Activated T-helper 1 cell treated with anti-CD3 and anti-CD28 coated beads, Interleukin-2, amount 50 U/mL, for 16 hours (primary cell): ENCODE data around the gene KRT14.
"Not testable (repeated sequence)": the region's sequence is repeated elsewhere in the genome, so short reads cannot be mapped to it uniquely, and the experiment has no call there.

ENCODE experiments used
- DNase-seq, 2 donors: peaks; one replicate each; pipeline ENCODE4 v3.0.0-alpha.2; 2020; ENCODE audit warnings: low read depth in 1 of 2, low spot score in 1 of 2

Gene KRT14

DNA sequence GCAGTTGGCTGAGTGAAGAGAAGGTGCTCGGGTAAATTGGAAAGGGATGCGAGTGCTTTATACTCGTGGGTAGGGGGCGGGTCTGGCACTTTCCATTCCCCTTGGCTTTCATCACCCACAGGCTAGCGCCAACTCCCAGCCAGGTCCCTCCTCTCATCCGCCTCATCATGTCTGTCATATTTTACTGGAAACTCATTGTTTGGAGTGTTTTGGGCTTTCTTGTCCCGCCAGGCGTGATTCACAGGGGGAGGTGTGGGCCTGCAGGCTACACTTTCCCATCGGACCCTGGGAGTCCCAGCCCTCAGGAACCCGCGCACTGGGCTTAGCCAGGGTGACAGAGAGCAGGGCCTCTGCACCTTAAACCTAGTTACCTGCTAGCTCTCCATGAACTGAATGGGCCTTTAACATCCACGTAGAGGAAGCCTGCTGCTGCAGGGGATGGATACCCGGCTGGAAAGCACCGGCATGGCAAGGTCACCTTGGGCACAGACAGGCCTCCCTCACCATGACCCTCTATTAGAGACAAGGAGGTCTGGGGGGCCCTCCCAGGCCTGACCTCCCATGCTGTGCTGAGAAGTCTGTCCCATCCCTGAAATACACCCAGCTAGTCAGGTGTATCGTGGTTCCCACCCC is at the start of gene KRT14:
KRT14 (minus strand) TSS at position 33 of the 633 bp plus-strand sequence. CDS start 61 bp downstream, outside the sequence.
- no peak for DNase-seq

DNA sequence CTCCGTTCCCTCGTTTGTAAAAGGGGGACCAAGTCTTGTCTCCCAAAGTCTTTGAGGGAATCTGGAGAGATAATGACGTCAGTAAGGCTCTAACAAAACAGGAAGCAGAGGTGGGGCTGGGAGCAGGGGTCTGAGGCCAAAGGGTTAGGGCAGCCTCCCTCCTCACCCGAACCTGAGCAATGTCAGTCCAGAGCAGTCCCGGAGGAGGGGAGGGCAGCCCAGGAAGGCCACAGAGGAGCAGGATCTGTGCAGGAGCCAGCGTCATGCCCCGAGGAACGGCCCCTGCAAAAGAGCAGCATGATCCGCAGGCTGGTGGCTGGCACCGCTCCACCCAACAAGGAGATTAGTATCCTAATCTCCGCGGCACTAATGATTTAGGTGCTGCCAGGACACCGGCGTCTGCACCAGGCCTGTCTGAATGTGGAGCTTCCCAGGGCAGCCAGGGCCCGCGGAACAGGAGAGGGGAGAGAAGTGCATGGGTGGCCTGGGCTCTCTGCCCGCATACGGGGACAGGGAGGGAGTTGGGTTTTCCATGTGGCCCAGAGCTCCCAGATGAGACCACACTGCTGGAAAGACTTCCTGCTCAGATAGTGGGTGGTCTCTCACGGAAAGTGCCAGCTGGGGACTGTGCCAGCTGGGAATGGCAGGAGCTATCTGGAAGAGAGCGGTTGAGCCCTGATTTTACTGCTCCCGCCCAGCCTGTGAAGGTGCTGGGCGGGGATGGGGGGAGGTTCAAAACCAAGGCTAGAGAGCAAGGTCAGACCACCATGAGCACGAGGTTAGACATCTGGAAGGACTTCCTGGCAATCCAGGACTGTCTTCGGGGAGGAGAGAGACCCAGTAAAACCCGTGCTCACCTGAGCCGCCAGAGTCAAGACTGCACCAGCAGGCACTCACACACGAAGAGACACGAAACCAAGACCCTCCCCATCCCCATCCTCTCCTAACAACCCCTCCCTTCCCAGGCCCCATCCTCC is 48.7 kb upstream of the KRT14 start:
- no peak for DNase-seq

DNA sequence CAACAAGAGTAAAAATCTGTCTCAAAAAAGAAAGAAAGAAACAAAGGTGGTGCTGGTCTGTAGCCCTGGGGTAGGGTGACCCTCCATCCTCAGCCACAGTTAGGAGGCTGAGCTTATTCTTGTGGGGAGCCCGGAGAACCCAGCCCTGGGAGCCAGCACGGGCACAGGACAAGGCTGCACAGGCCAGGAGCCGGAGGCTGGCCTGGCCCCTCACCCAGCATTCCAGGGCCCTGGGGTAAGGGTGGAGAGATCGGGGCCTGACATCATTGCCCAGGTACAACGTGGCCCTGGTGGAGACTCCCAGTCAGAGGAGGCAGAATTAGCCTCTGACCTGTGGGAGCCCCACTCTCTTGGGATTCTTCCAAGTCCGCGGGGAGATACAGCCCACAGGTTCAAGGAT is 47.9 kb upstream of the KRT14 start:
- no peak for DNase-seq

DNA sequence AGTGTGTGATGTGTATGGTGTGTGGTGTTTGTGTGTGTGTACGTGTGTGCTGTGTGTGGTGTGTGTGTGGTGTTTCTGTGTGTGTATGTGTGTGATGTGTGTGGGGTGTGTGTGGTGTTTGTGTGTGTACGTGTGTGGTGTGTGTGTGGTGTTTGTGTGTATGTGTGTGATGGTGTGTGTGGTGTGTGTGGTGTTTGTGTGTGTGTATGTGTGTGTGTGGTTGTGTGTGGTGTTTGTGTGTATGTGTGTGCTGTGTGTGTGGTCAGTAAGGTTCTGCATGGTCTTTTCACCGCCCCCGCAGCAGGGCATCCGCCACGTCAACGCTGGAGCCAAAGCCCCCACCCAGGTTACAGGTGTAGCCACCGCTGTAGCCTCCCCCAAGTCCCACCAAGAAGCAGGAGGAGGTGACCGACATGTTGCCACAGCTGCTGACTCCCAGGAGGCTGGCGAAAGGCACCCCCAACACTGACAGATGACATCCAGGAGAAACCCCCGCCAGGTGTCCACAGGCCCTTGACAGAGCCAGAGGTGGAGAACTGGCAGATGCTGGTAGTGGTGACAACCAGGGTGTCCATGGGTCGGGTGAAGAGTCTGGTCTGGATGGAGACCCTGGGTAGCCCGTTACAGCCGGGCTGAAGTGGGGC is 47.0 kb upstream of the KRT14 start:
- no peak for DNase-seq

DNA sequence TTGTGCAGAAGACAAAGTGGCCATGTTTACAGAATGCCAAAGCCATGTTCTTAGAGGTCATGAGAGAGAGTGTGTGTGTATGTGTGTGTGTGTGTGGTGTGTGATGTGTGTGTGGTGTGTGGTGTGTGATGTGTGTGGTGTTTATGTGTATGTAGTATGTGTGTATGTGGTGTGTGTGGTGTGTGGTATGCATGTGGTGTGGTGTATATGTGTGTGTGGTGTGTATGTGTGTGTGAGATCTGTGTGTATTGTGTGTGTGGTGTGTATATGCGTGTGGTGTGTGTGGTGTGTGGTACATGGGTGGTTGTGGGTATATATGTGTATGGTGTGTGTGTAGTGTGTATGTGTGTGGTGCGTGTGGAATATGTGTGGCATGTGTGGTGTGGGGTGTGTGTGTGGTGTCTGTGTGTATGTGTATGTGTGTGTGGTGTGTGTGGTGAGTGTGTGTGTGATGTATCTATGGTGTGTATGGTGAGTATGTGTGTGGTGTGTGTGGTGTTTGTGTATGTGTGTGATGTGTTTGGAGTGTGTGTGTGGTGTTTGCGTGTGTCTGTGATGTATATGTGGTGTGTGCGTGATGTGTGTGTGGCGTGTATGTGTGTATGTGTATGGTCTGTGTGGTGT is 45.9 kb upstream of the KRT14 start:
- DNase-seq = no peak

DNA sequence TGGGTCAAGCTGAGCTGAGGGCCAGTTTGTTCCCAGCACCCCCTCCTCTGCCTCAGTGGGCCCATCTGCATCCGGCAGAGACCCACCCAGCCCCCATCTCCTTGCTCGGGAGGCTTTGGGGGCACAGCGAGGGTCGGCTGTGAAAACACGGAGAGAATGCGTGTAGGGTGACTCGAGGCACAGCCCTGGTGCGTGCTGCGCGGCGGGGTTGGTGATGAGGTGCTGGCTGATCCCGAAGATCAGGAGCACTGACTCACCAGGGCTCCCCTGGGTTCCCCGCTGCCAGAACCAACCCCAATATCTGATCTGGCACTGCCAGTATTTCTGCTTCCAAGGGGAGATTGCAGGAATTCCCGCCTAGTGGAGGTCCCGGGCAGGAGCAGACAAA is 45.2 kb upstream of the KRT14 start:
- DNase-seq = no peak

GRCh38 chr17:41631025-41631897 is 44.6 kb upstream of the KRT14 start:
- no peak for DNase-seq

DNA sequence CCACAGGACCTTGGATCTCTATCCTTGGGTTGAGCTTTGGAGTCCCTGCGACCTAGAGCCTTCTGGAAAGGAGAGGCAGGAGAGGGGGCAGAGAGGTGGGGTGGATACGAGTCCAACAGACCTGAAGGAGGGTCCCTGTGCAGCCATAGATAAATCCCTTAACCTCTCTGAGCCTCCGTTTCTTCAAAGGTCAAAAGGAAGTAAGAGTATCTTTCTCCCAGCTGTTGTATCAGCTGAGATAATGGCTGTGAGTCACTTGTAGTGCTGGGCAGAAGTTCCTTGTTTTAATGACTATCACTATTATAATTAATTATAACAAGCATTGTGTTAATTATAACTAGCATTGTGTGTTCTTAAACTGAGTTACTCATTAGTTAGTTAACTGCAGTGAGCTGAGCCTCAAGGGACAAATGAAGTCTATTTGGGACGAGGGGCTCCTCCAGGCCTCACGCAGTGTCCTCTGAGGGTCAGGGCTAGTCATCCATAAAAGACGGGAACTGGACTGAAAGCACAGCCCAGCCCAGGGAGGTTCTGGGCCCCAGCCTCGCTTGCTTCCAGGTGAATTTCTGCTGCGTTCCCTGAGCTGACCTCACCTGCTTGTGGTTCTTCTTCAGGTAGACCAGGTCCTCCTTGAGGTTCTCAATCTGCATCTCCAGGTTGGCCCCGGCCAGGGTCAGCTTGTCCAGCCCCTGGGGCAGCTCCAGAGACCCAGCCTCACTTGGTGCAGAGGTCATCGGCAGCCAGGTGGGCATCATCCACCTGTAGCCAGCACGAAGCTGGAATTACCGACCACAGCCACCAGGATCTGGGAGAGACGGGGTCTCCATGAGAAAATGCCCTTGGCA is 43.4 kb upstream of the KRT14 start:
- DNase-seq = no peak

- DNase-seq = no peak
Measured at GRCh38 chr17:41629316-41629715, 42.6 kb upstream of the KRT14 start.

- not testable (repeated sequence) for DNase-seq
Measured at GRCh38 chr17:41628621-41629255, 42.0 kb upstream of the KRT14 start.

DNA sequence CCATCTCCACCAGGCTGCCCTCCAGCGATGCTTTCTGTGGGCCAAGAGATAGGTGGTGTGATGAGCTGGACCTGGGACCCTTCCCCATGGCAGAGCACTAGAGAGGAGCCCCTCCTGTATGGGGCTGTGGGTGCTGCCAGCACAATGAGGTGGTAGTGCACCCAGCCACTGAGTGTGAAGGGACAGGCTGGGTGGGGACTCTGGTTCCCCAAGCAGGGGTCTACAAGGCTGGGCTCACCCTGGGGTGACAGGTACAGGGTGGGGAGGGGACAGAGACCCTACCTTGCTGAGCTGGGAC is 41.3 kb upstream of the KRT14 start:
- not testable (repeated sequence) for DNase-seq

- no peak for DNase-seq
Measured at GRCh38 chr17:41627316-41628072, 40.8 kb upstream of the KRT14 start.

GRCh38 chr17:41626914-41627295 is 40.2 kb upstream of the KRT14 start:
- DNase-seq = not testable (repeated sequence)

GRCh38 chr17:41626028-41626913 is 39.6 kb upstream of the KRT14 start:
- DNase-seq = not testable (repeated sequence)

GRCh38 chr17:41625602-41626001 is 38.9 kb upstream of the KRT14 start:
- no peak for DNase-seq

GRCh38 chr17:41624208-41625101 is 37.8 kb upstream of the KRT14 start, which contains the start of gene KRT17:
TSS of gene KRT17 (minus strand) at chr17:41624575. CDS start at chr17:41624509, 66 bp downstream.
- DNase-seq = no peak
